HK-2 (cell line): Measurements from ENCODE around the gene CCNE1.

ENCODE experiments used
- DNase-seq: peaks from one replicate; pipeline ENCODE4 v3.0.0-alpha.2; 2018; ENCODE audit not compliant: unreplicated experiment

CCNE1 gene

GRCh38 chr19:29811125-29812079 lies at the start of gene CCNE1:
CCNE1 (plus strand) TSS chr19:29811991; CDS start chr19:29812556, 565 bp downstream.
- DNase-seq, result peak; percentile 91

DNA sequence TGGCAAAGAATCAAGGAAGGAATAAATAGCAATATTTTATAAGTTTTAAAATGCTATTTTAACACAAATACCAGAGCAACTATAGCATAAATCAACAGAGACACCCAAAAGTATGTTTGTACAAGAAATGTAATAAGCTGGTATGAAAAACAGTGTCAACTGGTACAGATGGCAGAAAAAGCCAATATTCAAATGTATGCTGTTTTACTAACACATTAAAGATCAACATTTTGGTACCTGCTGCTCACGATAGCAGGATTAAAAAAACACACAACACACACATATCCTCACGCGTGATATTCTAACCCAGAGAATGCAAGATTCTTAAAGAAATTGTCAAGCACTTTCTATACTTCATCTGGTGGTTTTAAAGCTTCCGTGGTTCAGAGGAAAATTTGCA lies 48.6 kb upstream of the CCNE1 start:
- DNase-seq, result no peak

GRCh38 chr19:29764361-29764760 lies 47.4 kb upstream of the CCNE1 start:
- no peak for DNase-seq

DNA sequence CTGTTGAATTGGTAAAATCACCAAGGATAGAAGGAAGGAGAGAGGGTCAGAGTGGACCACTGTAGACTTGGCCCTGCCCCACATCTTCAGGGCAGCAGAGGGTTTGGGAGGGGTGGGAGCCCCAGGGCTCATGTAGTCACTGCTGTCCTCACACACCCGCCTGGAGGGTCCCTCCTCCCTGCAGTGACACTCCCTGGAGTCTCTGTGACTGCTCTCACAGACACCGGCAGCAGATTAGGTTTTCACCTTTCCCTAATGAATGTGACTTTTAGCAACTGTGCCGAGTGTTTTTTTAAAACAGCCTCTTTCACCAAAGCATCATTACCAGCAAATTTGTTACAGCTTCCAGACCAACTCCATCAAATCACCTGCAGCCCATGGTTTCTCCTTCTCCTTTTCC lies 45.7 kb upstream of the CCNE1 start:
- DNase-seq, result no peak

- no peak for DNase-seq
Observed at GRCh38 chr19:29767039-29767735, 44.6 kb upstream of the CCNE1 start.

GRCh38 chr19:29768166-29768565 lies 43.6 kb upstream of the CCNE1 start:
- DNase-seq, result no peak

DNA sequence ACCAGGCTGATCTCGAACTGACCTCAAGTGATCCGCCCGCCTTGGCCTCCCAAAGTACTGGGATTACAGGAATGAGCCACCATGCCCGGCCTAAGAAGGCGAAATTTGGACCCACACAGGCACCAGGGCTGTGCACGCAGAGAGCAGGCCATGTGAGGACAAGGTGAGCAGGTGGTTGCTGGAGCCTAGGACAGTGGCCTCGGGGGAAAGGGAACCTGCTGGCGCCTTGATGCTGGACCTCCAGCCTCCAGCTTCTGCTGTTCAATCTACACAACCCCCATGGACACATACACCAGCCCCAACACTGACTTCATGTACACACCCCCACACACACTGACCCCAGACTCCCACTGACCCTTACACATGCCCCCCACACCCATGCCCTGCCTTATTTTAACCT lies 41.8 kb upstream of the CCNE1 start:
- no peak for DNase-seq

DNA sequence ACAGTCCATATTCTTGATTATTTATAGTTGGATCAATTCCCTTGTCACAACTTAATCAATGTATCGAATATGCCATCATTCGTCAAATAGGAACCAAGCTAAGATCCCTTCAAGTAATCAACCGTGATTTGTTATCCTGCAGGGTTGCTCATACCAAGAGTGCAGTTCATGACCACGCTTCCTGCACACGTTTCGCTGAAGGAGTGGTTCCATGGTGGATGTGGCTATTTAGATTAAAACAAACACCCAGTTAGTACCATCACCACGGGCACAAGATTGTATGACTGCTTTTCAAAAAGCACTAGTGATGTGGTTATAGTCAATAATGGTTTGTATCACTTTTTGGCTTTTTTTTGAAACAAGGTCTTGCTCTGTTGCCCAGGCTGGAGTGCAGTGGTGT lies 41.1 kb upstream of the CCNE1 start:
- DNase-seq, result no peak

DNA sequence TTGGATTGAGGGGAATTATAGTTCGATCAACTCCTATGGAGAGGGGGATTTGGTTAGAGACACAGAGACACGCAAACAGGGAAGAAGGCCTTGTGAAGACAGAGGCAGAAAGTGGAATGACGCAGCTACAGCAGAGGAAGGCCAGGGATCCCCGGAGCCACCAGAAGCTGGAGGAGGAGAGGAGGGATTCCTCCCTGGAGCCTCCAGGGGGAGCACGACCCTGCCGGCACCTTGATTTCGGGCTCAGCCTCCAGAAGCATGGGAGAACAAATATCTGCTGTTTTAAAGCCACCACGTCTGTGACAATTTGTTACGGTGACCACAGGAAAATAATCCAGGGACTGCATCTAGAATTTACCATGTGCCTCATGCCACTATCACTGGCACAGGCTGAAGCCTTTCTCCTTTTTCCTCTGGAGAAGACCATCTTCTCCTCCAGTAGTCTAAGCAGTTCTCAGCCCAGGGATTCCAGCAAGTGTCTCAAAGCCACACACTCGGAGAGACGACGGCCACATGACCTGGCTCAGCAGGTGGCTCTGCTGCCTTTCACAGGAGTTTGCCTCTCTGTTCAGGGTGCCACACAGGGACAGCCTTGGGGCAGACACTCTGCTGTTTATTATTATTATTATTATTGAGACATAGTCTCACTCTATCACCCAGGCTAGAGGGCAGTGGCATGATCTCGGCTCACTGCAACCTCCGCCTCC lies 39.9 kb upstream of the CCNE1 start:
- DNase-seq, result peak; percentile 45

GRCh38 chr19:29772696-29773095 lies 39.1 kb upstream of the CCNE1 start:
- DNase-seq, result no peak

GRCh38 chr19:29773141-29773540 lies 38.6 kb upstream of the CCNE1 start:
- DNase-seq, result no peak

GRCh38 chr19:29774126-29774525 lies 37.7 kb upstream of the CCNE1 start:
- DNase-seq, result no peak

- no peak for DNase-seq
Observed at GRCh38 chr19:29777781-29778309, 33.9 kb upstream of the CCNE1 start.

GRCh38 chr19:29779921-29780320 lies 31.9 kb upstream of the CCNE1 start:
- DNase-seq, result no peak

- DNase-seq, result no peak
Observed at GRCh38 chr19:29781386-29782259, 30.2 kb upstream of the CCNE1 start.

DNA sequence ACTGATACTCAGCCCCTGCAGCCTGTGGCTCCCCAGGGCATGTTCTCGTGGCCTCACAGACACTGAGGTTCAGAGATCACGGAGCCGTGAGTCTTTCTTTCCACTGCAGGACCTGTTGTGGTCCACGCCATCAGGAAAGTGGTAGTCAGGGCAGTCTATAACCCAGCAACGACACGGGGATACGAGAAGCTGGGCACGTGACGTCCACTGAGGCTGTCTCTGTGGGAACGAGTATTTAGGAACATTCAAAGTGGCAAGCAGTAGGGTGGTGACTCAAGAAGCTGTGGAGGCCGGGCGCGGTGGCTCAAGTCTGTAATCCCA lies 29.6 kb upstream of the CCNE1 start:
- no peak for DNase-seq

GRCh38 chr19:29783627-29784190 lies 28.1 kb upstream of the CCNE1 start:
- no peak for DNase-seq

- DNase-seq, result no peak
Observed at GRCh38 chr19:29784598-29785223, 27.1 kb upstream of the CCNE1 start.

GRCh38 chr19:29785360-29785759 lies 26.4 kb upstream of the CCNE1 start:
- DNase-seq, result no peak

DNA sequence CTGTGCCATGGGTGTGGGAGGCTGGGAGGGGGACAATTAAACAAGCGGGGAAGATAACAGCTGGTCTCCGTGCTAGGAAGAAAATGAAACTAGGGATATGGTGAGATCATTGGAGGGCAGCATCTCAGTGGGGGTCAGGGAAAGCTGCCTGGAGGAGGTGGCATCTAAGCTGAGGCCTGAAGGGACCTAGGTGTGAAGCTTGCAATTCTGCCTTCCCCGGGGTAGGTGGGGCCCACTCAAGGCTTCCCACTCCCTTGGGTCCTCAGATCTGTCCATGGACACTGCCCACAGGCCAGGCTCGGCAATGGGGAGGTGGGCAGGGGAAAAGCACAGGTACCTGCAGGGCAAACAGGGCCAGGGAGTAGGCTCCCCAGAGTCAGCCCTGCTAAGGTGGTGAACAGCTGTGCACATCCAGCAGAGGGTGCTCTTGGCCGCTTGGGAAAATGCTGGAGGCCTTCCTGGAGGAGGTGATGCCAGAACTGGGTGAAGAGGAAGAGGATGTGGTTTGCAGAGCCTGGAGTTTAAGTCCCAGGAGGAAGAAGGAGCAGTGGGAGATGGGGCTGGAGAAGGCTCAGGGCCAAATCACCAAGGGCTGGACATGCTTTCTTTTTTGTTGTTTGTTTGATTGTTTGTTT lies 25.7 kb upstream of the CCNE1 start:
- DNase-seq, result no peak
